Nucleus accumbens (tissue), 56 donors: Measurements from ENCODE around the gene ZCRB1.
"Not testable (repeated sequence)": the region's sequence is repeated elsewhere in the genome, so short reads cannot be mapped to it uniquely, and the experiment has no call there.

Source experiments
- DNase-seq, 56 donors: peaks; one replicate each; lab custom pipeline; 2025; lab: John Stamatoyannopoulos, UW

Gene ZCRB1

DNA sequence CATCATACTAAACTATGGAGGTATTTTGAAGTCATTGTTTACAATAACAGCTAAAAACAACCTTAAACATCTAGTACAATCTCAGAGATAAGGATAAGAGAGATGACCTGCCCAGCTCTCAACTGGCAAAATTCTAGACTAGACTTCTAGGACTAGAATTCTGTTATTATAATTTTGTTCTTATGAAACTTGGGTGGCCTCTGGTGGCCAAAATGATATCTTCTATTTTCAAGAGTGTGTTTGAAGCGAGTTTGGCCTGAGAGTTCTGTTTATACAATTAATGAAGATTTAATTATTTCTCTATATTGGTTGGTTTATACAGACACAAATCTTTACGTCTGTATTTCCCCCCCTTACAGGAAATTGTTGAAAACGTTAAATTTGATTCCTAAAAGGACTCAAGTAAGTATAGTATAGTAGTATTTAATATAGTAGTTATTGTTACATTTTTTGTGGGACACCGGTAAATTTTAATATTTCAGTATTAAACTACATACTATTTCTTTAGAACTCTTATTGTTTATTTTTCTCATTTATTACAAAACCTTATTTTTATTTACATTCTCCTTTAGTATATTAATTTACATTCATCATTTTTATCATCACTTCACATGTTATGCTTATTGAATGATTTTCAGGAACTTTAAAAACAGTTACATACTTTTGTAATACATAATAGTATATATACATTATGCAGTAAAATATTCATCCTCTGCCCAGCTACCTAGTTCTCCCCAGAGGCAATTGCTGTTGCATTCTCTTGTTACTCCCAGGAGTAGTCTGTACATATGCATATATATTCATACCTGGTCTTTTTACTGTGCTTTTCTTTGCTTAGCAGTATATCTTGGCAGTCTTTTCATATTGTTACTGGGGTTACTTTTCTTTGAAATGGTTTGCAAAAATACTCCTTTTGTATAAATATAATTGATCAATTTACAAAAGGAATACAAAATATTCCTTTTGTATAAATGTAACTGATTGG, 6.7 kb upstream of the ZCRB1 start:
- DNase-seq: peak in 6 of 56 donors; percentile 1 to 43 (median 6)

DNA sequence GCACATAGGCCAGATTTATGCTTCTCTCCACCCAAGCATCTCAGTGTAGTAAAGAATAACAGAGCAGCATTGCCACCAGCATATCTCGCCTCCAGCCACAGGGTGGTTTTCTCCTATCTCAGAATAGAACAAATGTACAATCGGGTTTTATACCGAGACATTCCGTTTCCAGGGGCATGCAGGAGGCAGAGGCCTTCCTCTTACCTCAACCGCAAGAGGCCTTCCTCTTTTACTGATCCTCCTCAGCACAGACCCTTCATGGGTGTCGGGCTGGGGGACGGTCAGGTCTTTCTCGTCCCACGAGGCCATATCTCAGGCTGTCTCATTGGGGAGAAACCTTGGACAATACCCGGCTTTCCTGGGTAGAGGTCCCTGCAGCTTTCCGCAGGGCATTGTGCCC, 4.2 kb upstream of the ZCRB1 start:
- not testable (repeated sequence) for DNase-seq

DNA sequence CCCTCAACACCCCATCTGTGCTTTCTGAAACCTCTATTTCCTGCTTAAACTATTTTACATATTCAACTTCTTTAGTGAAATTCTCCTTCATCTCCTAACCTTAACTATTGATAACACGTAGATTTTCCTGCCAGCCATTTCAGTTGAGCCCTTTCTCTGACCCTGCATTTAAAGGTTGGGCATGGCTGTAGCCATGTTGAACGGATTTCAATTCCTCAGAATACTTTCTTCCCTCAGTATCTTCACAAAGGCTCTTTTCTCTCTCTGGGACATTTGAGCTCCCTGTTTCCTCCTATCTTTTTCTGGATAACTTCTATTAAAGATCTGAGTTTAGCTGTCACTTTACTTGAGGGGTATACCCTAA, 1.3 kb upstream of the ZCRB1 start:
- no peak for DNase-seq

GRCh38 chr12:42326541-42327226, 790 bp upstream of the ZCRB1 start:
- DNase-seq: peak in 12 of 56 donors; percentile 1 to 34 (median 4)

DNA sequence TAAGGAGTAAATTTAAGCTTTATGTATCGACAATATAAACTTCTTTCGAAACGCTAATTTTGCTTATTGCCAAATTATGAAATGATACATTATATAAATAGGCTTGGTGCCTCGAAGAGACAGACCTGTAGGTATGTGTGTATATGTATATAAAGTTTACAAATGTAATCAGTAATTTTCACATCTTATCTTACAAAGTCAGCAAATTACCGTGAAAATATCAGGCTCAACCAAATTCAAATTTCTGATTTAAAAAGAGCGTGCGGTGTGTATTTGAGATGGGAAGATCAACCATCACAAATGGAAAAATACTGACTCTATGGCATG, 605 bp downstream of the ZCRB1 start:
- DNase-seq: no peak

DNA sequence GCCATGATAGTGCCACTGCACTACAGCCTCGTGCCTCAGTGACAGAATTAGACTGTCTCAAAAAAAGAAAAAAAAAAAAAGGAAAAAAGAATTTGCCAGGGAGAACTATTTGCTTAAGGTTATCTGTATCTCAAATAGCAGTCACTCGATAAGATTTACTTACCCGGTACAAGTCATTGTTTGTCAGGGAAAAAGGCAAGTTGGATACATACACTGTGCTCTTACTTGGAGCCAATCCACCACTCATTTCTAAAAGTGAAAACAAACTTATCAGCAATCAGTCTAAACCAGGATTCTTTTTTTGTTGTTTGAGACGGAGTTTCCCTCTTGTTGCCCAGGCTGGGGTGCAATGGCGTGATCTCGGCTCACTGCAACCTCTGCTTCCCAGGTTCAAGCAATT, 2.0 kb downstream of the ZCRB1 start:
- no peak for DNase-seq

- DNase-seq: no peak
Observed at GRCh38 chr12:42322567-42322966, 3.3 kb downstream of the ZCRB1 start.

DNA sequence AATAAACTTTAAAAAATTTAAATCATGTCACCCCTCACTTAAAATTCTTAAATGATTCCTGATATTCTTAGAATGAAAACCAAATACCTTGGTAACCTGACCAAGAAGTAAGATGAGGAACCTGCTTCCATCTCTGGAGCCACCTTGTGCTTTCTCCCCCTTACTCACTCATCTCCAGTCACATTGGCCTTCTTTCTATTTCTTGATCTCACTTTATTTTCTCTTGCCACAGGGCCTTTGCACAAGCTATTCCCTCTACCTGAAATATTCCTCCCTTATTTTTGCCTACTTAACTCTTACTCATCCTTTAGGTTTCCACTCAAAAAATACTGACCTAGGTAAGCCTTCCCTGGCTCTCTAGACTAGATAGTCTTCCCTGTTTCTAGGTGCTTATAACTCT, 5.1 kb downstream of the ZCRB1 start:
- no peak for DNase-seq

GRCh38 chr12:42315108-42315507, 10.8 kb downstream of the ZCRB1 start:
- no peak for DNase-seq

DNA sequence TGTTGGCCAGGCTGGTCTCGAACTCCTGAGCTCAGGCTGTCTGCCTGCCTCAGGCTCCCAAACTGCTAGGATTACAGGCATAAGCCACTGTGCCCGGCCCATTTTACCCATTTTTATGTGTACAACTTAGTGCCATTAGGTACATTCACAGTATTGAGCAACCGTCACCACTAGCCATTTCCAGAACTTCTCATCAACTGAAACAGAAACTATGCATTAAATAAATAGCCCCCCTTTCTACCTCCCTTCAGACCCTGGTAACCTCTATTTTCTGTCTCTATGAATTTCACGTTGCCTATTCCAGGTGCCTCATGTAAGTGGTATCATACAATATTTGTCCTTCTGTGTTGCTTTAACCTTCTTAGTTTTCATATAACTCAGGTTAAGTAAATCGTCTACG, 15.9 kb downstream of the ZCRB1 start:
- DNase-seq: no peak

DNA sequence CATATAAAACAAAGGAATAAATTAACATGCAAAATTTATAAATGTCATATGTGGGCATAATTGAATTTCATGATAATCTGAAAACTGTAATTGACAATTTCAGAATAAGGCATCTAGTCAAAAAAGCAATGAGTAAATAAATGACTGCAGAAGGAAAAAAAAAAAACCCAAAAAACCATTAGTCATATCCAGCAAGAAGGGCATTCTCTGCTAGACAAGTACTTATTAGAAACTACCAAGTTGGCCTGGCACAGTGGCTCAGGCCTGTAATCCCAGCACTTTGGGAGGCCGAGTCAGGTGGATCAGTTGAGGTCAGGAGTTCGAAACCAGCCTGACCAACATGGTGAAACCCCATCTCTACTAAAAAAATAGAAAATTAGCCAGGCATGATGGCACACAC, 17.5 kb downstream of the ZCRB1 start:
- DNase-seq: no peak

- no peak for DNase-seq
Observed at GRCh38 chr12:42306297-42306696, 19.6 kb downstream of the ZCRB1 start.

GRCh38 chr12:42299392-42300308, 26.2 kb downstream of the ZCRB1 start:
- no peak for DNase-seq

DNA sequence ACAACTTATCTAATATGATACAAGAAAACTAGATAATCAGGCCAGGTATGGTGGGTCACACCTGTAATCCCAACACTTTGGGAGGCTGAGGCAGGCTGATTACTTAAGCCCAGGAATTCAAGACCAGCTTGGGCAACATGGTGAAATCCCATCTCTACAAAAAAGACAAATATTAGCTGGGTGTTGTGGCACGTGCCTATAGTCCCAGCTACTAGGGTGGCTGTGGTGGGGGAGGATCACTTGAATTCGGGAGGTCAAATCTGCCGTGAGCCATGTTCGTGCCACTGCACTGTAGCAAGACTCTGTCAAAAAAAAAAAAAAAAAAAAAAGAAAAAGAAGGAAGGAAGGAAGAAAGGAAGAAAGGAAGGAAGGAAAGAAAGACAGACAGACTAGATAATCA, 27.0 kb downstream of the ZCRB1 start:
- DNase-seq: no peak

- DNase-seq: no peak
Observed at GRCh38 chr12:42296503-42297109, 29.3 kb downstream of the ZCRB1 start.

GRCh38 chr12:42291680-42292079, 34.2 kb downstream of the ZCRB1 start:
- no peak for DNase-seq

DNA sequence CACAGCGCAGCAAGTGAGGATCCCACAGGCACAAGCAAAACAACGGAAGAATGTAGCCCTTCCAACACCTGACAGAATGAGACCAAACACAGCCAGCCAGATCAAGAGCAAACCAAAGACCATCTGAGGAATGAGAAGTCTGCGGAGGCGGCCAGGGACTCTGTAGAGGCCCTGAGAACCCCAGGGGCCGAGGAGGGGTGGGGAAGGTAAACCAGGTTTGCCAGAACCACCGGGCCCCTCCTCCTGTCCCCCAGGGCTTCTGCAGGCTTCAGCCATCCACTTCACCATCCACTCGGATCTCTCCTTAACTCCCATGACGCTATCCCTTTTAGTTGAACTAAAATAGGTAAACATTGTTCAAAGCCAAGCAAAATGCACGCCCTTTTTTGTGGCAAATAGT, 37.4 kb downstream of the ZCRB1 start:
- no peak for DNase-seq

DNA sequence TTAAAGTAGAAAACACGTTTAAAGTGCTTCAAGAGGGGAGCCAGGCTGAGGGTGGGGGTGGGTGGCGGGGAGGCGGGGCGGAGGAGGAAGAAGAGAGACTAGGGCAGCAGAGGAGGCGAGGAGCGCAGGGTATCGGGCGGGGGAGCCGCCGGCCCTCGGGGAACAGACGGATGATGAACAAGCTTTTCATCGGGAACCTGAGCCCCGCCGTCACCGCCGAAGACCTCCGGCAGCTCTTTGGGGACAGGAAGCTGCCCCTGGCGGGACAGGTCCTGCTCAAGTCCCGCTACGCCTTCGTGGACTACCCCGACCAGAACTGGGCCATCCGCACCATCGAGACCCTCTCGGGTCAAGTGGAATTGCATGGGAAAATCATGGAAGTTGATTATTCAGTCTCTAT, 39.2 kb downstream of the ZCRB1 start:
- DNase-seq: no peak

DNA sequence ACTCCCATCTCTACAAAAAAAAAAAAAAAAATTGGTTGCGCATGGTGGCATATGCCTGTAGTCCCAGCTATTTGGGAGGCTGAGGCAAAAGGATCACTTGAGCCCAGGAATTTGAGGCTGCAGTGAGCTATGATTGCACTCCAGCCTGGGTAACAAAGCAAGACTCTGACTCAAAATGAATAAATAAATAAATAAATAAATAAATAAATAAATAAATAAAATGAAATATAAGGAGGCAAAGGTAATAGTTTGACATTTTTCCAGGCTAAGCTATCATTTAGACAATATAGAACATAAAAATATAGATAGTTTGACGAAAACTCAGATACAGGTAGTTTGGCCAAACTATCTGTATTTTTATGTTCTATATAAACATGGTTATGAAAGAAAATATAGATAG, 40.5 kb downstream of the ZCRB1 start:
- DNase-seq: no peak

DNA sequence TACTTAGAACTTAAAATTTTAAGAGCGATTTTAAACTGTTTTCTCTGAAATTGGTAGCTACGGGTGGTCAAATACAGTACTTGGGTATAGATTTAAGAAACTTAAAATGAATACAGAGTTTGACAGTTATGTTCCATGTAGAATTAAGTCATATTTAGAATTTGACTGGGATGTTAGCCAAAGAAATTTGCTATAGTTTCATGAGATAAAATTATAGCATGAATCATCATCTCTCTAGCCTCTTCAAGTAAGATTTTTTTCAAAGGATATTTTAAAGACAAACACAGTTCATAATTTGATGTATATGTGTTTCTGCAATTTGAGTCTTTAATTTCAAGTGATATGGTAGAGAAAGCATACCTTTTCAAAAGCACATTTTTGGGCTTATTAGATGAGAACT, 41.0 kb downstream of the ZCRB1 start:
- no peak for DNase-seq

- DNase-seq: no peak
Observed at GRCh38 chr12:42284157-42284556, 41.7 kb downstream of the ZCRB1 start.
